ENCODE results near the gene TSHZ2. TPM values are rescaled to one million over a fixed set of nuclear protein-coding genes. Genes with fewer than 3 reads are reported as not detected.

The TSHZ2 gene
- total RNA-seq, 1 experiment from 2014 or later = 0.07 TPM

DNA sequence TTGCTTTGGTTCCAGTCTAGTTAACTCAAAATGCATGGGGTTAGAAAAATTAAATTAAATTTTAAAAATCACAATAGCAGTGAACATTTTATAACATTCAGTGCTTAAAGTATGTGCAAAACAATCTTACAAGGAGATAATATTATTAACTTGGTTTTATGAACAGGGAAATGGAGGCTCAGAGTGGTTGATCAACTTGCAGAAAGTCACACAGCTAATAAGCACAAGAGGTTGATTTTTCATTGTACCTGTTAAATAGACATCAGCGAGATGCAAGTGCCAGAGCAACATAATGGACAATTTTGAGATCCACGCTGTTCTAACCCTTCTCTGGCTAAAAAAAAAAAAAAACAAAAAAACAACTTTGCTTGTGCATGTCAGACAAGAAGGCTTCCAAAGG lies 219.8 kb downstream of the TSHZ2 start (continued):
- TF ChIP-seq, protein P1, sequence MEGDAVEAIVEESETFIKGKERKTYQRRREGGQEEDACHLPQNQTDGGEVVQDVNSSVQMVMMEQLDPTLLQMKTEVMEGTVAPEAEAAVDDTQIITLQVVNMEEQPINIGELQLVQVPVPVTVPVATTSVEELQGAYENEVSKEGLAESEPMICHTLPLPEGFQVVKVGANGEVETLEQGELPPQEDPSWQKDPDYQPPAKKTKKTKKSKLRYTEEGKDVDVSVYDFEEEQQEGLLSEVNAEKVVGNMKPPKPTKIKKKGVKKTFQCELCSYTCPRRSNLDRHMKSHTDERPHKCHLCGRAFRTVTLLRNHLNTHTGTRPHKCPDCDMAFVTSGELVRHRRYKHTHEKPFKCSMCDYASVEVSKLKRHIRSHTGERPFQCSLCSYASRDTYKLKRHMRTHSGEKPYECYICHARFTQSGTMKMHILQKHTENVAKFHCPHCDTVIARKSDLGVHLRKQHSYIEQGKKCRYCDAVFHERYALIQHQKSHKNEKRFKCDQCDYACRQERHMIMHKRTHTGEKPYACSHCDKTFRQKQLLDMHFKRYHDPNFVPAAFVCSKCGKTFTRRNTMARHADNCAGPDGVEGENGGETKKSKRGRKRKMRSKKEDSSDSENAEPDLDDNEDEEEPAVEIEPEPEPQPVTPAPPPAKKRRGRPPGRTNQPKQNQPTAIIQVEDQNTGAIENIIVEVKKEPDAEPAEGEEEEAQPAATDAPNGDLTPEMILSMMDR (IDR thresholded peaks at IDR 0.05 in 2 of 3, conservative IDR thresholded peaks at IDR 0.05 in 1 of 3; ENCODE audit: borderline replicate concordance in 1 of 3, insufficient read depth in 1 of 3, low read depth in 2 of 3, low read length in 2 of 3) = no peak
- TF ChIP-seq POLR2A (IDR thresholded peaks at IDR 0.05; ENCODE audit: borderline replicate concordance, extremely low read depth, insufficient read depth, insufficient read length) (no peak), EZH2 (IDR thresholded peaks at IDR 0.05) (no peak)

DNA sequence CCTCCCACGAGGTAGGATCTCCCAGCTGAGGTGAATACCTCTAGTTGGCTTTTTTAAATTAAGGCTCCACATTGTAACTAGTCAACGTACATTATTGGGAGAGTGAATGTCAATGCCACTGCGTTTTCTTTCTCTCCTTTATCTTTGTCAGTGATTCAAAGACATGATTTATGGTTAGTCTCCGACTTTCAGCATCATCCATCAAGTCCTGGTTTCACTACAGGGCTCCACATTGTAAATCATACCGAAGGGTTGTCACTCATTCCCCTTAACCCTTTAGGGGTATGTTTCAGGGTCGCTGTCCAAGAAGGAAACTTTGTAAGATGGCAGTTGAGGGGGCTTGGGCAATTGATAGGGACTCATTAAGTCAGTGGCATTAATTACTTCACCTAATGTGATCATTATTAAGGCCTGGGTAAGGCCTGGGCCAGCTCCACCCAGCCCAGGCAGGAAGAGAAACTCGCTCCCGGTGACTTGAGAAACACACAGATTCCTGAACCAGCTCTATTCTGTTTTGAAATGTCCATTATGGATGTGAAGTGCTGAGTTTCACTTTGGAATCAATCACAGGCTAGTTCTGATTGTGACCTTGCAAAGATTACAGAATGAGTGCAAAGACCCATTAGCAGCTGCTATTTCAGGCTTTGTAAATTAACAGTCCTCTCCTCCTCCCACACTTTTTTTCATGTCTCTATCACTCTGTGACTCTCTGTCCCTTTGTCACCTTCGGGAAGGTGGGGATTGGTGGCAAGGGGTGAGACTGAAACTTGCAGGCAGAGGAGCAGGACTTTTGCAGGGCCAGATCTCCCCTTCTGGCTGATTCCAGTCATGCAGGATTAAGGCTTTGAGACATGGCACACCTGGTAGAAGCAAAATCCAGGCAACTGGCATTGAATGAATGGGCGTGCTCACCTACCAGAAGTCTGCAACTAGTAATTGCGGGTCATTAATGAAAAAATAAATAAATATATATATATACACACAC lies 222.4 kb downstream of the TSHZ2 start:
- TF ChIP-seq ELF1 (IDR thresholded peaks at IDR 0.05; ENCODE audit: borderline replicate concordance, low read depth) (no peak), JUND (IDR thresholded peaks at IDR 0.05) (no peak), CEBPB (IDR thresholded peaks at IDR 0.05; ENCODE audit: low read depth) (no peak), POLR2A (IDR thresholded peaks at IDR 0.05; ENCODE audit: borderline replicate concordance, extremely low read depth, insufficient read depth, insufficient read length) (no peak)
- Histone ChIP-seq H2AFZ (ENCODE audit: low read depth, low read length, poor library complexity, severe bottlenecking) (no peak overlapping the region), H3K4me2 (ENCODE audit: low read length) (no peak overlapping the region), H3K79me2 (ENCODE audit: insufficient read depth, low read length) (no peaks in the 10 kb centered on the region), H4K20me1 (ENCODE audit: insufficient read depth) (no peaks in the 10 kb centered on the region), H3K9ac (ENCODE audit: low read length) (no peak overlapping the region), H3K36me3 (ENCODE audit: control insufficient read depth in 1 of 2, insufficient read depth in 2 of 2, low read length in 2 of 2) (no peaks in the 10 kb centered on the region), H3K4me3 (replicated peaks in 1 of 2; ENCODE audit: low read depth in 1 of 2, low read length in 2 of 2) (no peak overlapping the region), H3K9me2 (ENCODE audit: insufficient read depth) (no peaks in the 10 kb centered on the region), H3K27ac (ENCODE audit: low read depth, low read length) (no peak overlapping the region), H3K4me1 (ENCODE audit: control insufficient read depth in 1 of 2, insufficient read depth in 2 of 2, low read length in 2 of 2) (no peaks in the 10 kb centered on the region), H3K27me3 (ENCODE audit: insufficient read depth, low read length) (peaks cover 71% of the 10 kb centered on the region), H3K9me3 (ENCODE audit: control insufficient read depth in 1 of 2, insufficient read depth in 1 of 2, low read depth in 1 of 2, low read length in 2 of 2) (no peaks in the 10 kb centered on the region)
- ATAC-seq (no peak), DNase-seq (ENCODE audit: low read depth, low spot score) (no peak)
- ChIA-PET RAD21 (ENCODE audit: low non-redundant PET in 1 of 2, low total read pairs in 2 of 2, uncharacterized antibody in 2 of 2, unreplicated experiment in 2 of 2) (no interaction called here), CTCF (no interaction called here), POLR2A (no interaction called here)
- intact Hi-C loops (cut with micrococcal nuclease) = no loop called here
- BruUV-seq (replicated peaks) = no TSS peak

All from HCT116 (cell line).